Glomerular visceral epithelial cell (primary cell): ENCODE data around the gene VAMP1.
"Not testable (repeated sequence)": the region's sequence is repeated elsewhere in the genome, so short reads cannot be mapped to it uniquely, and the experiment has no call there.

Source experiments
- DNase-seq: peaks from one replicate; pipeline ENCODE4 v3.0.0-alpha.2; 2016; ENCODE audit errors: extremely low spot score

VAMP1 gene

DNA sequence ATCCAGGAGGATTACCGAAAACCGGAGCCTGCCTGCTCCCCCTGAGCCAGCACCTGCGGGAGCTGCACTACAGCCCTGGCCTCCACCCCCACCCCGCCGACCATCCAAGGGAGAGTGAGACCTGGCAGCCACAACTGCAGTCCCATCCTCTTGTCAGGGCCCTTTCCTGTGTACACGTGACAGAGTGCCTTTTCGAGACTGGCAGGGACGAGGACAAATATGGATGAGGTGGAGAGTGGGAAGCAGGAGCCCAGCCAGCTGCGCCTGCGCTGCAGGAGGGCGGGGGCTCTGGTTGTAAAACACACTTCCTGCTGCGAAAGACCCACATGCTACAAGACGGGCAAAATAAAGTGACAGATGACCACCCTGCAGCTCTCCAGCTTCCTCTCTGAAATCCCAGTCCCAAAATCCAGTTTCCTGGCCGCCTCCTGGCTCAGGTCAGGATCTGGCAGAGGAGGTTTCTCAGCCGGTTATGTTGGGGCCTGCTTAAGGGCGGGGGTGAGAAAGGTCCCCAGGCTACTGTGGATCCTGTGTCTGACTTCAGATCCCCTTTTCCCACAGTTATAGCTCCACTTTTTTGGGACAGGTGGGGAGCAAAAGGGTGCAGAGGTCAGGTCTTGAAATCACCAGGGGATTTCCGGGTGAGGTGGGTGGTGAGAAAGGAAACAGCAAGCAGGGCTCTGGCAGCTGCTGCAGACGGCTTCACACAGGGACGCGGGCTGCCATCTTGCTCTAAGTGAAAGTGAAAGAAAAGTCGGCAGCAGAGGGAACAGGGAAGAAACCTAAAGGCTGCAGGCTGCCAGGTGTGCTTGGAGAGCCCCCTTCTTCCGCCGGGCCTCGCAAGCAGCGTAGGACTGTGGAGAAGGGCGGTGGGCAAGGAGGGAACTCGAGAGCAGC lies 18.9 kb downstream of the VAMP1 start, which contains the start of gene TAPBPL:
Gene TAPBPL, plus strand, starts transcription at position 695 of the 897 bp plus-strand sequence. CDS start 207 bp downstream, outside the sequence.
- peak; percentile 73 for DNase-seq

- DNase-seq: no peak
These were observed 19.6 kb downstream of the VAMP1 start for GRCh38 chr12:6450869-6451347.

GRCh38 chr12:6450091-6450868 lies 20.2 kb downstream of the VAMP1 start:
- no peak for DNase-seq

GRCh38 chr12:6444704-6445688 lies 25.5 kb downstream of the VAMP1 start, which contains the start of gene CD27:
TSS of gene CD27 (plus strand) at chr12:6444955. CDS start at chr12:6445096, 141 bp downstream.
- DNase-seq: no peak

GRCh38 chr12:6444031-6444430 lies 26.4 kb downstream of the VAMP1 start:
- no peak for DNase-seq

- no peak for DNase-seq
These were observed 27.0 kb downstream of the VAMP1 start for GRCh38 chr12:6443361-6443983.

GRCh38 chr12:6442836-6443235 lies 27.6 kb downstream of the VAMP1 start:
- no peak for DNase-seq

- no peak for DNase-seq
These were observed 30.1 kb downstream of the VAMP1 start for GRCh38 chr12:6440391-6440790.

DNA sequence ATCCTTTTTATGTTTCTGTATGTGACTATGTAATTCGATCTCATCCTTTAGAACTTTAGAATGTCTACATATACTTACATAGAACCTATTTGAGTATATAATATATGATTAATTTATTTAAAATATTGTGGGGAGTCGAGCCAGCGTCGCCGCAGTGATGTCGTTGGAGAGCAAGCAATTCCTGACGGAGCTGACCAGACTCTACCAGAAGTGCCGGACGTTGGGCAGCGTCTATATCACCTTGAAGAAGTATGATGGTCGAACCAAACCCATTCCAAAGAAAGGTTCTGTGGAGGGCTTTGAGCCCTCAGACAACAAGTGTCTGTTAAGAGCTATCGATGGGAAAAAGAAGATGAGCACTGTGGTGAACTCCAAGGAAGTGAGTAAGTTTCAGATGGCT lies 32.1 kb downstream of the VAMP1 start:
- no peak for DNase-seq

DNA sequence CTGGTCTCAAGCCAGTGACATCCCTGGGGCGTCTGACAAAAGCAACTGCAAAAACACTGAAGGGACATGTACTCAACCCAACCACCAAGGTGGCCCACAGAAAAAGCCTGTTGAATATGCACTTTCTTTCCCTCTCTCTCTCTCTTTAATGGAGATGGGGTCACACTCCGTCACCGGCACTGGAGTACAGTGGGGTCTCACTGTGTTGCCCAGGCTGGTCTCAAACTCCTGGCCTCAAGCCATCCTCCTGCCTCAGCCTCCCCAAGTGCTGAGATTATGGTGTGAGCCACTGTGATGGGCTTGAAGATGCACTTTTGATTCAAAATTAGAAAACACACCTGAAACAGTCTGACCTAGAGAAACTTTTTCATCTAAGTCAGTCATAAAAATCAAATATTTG lies 32.9 kb downstream of the VAMP1 start:
- no peak for DNase-seq

DNA sequence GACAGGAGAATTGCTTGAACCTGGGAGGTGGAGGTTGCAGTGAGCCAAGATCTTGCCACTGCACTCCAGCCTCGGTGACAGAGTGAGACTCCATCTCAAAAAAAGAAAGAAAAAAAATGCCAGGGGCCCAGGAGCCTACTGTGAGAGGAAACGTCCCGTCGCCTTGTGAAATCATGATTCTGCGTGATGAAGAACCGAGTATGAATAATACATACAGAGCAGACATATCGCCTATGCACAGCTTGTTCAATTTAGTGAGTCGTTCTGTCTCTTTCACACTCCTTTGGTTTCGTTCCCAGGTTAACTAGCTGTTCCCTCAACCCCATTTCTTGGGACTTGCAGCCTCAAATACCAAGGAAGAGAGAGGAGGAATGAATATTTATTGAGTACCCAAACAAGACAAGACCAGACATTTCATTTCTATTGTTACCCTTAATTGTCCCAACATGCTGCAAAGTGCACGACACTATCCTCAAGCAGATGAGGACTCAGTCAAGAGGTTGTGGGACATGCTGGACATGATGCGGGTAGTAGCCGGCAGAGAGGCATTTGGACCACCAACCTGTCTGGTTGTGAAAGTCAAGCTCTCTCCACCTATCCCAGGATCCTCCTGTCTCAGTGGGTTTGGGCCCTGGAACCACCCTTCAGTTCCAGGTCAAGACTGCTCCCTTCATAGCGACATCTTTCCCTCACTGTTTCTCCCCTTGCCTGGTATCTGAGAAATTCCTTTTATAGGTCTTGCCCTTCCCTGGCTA lies 34.3 kb downstream of the VAMP1 start:
- no peak for DNase-seq

DNA sequence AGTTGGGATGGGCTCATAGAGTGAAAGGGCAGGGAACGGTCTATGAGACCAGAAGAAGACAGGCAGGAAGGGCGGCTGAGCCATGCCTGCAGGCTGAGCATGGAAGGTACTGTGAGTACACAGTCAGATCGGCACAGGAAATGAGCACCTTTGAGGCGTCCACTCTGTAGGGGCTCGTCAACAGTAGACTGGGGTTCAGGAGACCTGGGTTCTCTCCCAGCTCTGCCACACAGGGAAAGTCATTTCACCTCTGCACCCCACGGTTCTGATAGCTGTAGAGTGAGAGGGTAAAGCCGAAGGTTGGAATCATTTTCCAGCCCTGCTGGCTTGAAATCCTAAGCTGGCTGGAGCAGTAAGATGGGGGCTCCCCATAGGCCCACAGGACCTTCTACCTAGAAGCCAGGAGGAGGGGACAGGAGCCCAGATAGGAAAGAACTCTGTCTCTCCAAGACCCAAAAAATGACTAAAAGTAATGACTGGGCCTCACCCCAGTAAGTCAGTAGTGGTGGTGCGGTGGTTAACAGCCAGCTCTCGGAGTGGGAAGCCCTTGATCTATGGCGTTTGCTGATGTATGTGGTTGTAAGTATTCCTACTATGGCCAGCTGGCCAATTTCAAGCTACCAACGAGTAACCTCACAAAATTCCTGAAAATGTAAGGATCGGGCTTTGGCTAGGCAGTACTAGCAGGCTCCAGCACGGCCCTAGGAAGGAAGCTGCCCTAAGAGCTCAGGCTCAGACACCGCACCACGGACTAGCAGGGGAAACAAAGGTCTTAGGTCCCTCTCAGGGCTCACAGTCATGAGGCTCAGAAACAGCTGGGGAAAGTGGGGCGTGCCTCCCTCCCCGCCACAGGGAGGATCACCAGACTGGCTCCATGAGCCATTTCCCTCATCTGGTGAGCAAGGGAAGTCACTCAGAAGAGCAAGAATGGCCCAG lies 36.0 kb downstream of the VAMP1 start:
- DNase-seq: no peak

- no peak for DNase-seq
These were observed 37.5 kb downstream of the VAMP1 start for GRCh38 chr12:6432991-6433390.

GRCh38 chr12:6430124-6430989 lies 40.1 kb downstream of the VAMP1 start:
- DNase-seq: peak; percentile 73

DNA sequence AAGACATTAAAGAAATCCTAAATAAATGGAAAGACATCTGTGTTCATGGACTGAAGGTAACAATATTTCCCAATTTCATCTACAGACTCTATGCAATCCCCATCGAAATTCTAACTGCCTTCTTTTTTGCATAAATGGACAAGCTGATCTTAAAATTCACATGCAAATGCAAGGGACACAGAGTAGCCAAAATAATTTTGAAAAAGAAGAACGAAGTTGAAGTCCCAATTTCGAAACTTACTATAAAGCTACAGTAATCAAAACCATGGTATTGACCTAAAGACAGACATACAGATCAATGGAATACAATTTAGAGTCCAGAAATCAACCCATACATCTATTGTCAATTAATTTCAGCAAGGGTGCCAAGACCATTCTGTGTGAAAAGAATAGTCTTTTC lies 42.2 kb downstream of the VAMP1 start:
- DNase-seq: no peak

DNA sequence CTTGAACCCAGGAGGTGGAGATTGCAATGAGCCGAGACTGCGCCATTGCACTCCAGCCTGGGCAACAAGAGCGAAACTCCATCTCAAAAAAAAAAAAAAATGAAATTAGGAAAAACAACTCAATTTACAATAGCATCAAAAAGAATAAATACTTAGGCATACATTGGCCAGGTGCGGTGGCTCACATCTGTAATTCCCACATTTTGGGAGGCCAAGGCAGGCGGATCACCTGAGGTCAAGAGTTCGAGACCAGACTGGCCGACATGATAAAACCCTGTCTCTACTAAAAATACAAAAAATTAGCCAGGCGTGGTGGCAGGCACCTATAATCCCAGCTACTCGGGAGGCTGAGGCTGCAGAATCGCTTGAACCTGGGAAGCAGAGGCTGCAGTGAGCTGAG lies 42.7 kb downstream of the VAMP1 start:
- not testable (repeated sequence) for DNase-seq

DNA sequence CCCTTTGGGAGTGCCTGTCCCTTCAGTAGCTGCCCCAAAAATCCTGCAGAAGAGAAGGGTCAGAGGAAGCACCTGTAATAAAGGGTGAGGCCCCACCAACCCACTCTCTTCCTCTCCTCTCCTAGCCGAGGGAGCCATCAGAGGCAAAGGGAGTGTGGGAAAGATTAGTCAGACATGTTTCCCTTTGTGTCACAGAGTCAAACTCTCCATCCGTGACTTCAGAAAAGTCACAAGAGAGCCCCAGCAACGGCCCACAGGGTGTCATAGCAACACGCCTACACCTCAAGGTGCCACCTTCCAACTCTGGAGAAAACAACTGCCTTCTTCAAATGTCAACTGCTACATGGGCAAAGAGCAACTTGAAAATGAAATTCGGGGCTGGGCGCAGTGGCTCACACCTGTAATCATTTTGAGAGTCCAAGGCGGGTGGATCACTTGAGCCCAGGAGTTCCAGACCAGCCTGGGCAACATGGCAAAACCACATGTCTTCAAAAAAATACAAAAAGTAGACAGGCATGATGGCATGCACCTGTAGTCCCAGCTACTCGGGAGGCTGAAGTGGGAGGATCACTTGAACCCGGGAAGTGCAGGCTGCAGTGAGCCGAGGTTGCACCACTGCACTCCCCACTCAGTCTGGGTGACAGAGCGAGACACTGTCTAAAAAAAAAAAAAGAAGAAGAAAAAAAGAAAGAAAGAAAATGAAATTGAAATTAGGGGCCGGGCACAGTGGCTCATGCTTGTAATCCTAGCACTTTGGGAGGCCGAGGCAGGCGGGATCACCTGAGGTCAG lies 43.4 kb downstream of the VAMP1 start:
- DNase-seq: peak; percentile 6
